Caco-2 (cell line): Measurements from ENCODE around the gene MYH1. TPM values are rescaled to one million over a fixed set of nuclear protein-coding genes. Genes with fewer than 3 reads are reported as not detected.

ENCODE experiments used
- BruUV-seq: library from RNA; stranded (reverse); fragments of 400-500 nt; replicated peaks from 2 replicates; lab custom pipeline; 2021; lab: Mats Ljungman, UMichigan
- CTCF ChIA-PET: fragments of 300-600 bp; sonication (Branson Sonifier 250); formaldehyde crosslinking; loops from one replicate; lab custom pipeline; 2022; ENCODE audit warnings: antibody characterized with exemption; lab: Charles Lee
- POLR2A ChIA-PET: fragments of 300-600 bp; sonication (Branson Sonifier 250); formaldehyde crosslinking; loops from one replicate; lab custom pipeline; 2022; ENCODE audit warnings: antibody characterized with exemption; lab: Charles Lee
- DNase-seq, 2 experiments: peaks; one replicate each; pipeline versions ENCODE4 v3.0.0 to v3.0.0-alpha.2; 2020 to 2022
- H3K27me3 ChIP-seq: replicated peaks from 2 replicates; pipeline ENCODE4 v1.6.0; 2011; ENCODE audit warnings: low read length; ENCODE audit not compliant: control insufficient read depth, insufficient read depth
- H3K36me3 ChIP-seq: 2 replicates; pipeline ENCODE4 v1.5.1; 2011; ENCODE audit warnings: low read length; ENCODE audit not compliant: control insufficient read depth, insufficient read depth
- H3K4me1 ChIP-seq: fragments of 250-450 bp; sonication (Bioruptor Pico); 2 replicates; pipeline ENCODE4 v1.5.1; 2020; ENCODE audit warnings: mild to moderate bottlenecking
- H3K4me3 ChIP-seq: 2 replicates; pipeline ENCODE4 v1.5.1; 2011; ENCODE audit warnings: low read depth, mild to moderate bottlenecking, control low read depth, low read length
- H3K9me3 ChIP-seq: fragments of 250-450 bp; sonication (Bioruptor Pico); 2 replicates; pipeline ENCODE4 v1.5.1; 2020; ENCODE audit warnings: mild to moderate bottlenecking, moderate library complexity
- H3K27ac Mint-ChIP-seq: one replicate; pipeline ENCODE4 v1.8.0; 2022; ENCODE audit warnings: mixed read lengths; ENCODE audit not compliant: unreplicated experiment
- H3K27me3 Mint-ChIP-seq: one replicate; pipeline ENCODE4 v1.8.0; 2022; ENCODE audit warnings: mixed read lengths; ENCODE audit not compliant: insufficient read depth, unreplicated experiment
- H3K36me3 Mint-ChIP-seq: one replicate; pipeline ENCODE4 v1.8.0; 2022; ENCODE audit warnings: mild to moderate bottlenecking, mixed read lengths; ENCODE audit not compliant: insufficient read depth, unreplicated experiment
- H3K4me1 Mint-ChIP-seq: one replicate; pipeline ENCODE4 v1.8.0; 2022; ENCODE audit warnings: low read depth, mixed read lengths; ENCODE audit not compliant: unreplicated experiment
- H3K4me3 Mint-ChIP-seq: one replicate; pipeline ENCODE4 v1.8.0; 2022; ENCODE audit warnings: mild to moderate bottlenecking, moderate library complexity, mixed read lengths; ENCODE audit not compliant: unreplicated experiment
- H3K9me3 Mint-ChIP-seq: one replicate; pipeline ENCODE4 v1.8.0; 2022; ENCODE audit warnings: mixed read lengths; ENCODE audit not compliant: unreplicated experiment
- CTCF ChIP-seq, 2 experiments: fragments of 200-600 bp in 1 of 2; IDR thresholded peaks; 1 replicate in 1 of 2; 2 replicates in 1 of 2; pipeline versions ENCODE4 v1.5.1 to v1.8.0; 2011 to 2022; ENCODE audit warnings: antibody characterized with exemption in 1 of 2, control low read depth in 1 of 2, inconsistent platforms in 1 of 2, low read depth in 1 of 2, low read length in 1 of 2, mild to moderate bottlenecking in 1 of 2, moderate library complexity in 1 of 2; ENCODE audit not compliant: insufficient read depth in 1 of 2, severe bottlenecking in 1 of 2, unreplicated experiment in 1 of 2
- intact Hi-C: fragments of 100-400 bp; cut with micrococcal nuclease; formaldehyde crosslinking; loops from one replicate; pipeline ENCODE4 v1.10.0; 2022; ENCODE audit not compliant: unreplicated experiment
- total RNA-seq: library from RNA; stranded (reverse); gene quantifications from 2 replicates; pipeline ENCODE4 v1.2.3, GENCODE V29; 2022

The MYH1 gene
- total RNA-seq, 1 experiment from 2014 or later: not detected

GRCh38 chr17:10516065-10516464 lies 2.3 kb downstream of the MYH1 start:
- no peak for DNase-seq
- CTCF ChIA-PET: no interaction called here
- H3K4me1 ChIP-seq: no peaks in the 10 kb centered on the region
- POLR2A ChIA-PET: no interaction called here
- BruUV-seq: no TSS peak
- no peaks in the 10 kb centered on the region for H3K9me3 ChIP-seq
- H3K27me3 ChIP-seq: no peaks in the 10 kb centered on the region
- Mint-ChIP-seq H3K27ac (no peak overlapping the region), H3K36me3 (no peaks in the 10 kb centered on the region), H3K27me3 (no peaks in the 10 kb centered on the region), H3K9me3 (no peaks in the 10 kb centered on the region), H3K4me3 (no peak overlapping the region), H3K4me1 (no peaks in the 10 kb centered on the region)
- no peak overlapping the region for H3K4me3 ChIP-seq
- intact Hi-C loops: no loop called here
- no peak for TF ChIP-seq CTCF (IDR thresholded peaks at IDR 0.05; ENCODE audit: insufficient read depth in 1 of 2, low read depth in 1 of 2, low read length in 1 of 2, severe bottlenecking in 1 of 2, unreplicated experiment in 1 of 2)
- H3K36me3 ChIP-seq: no peaks in the 10 kb centered on the region

GRCh38 chr17:10513299-10514067 lies 4.9 kb downstream of the MYH1 start:
- no peaks in the 10 kb centered on the region for H3K36me3 Mint-ChIP-seq
- ChIA-PET POLR2A (no interaction called here), CTCF (no interaction called here)
- DNase-seq: no peak
- H3K27me3 ChIP-seq: no peaks in the 10 kb centered on the region
- no peaks in the 10 kb centered on the region for H3K9me3 ChIP-seq
- no peaks in the 10 kb centered on the region for H3K36me3 ChIP-seq
- no peak overlapping the region for H3K4me3 ChIP-seq
- intact Hi-C loops: no loop called here
- H3K9me3 Mint-ChIP-seq: no peaks in the 10 kb centered on the region
- TF ChIP-seq CTCF (IDR thresholded peaks at IDR 0.05; ENCODE audit: insufficient read depth in 1 of 2, low read depth in 1 of 2, low read length in 1 of 2, severe bottlenecking in 1 of 2, unreplicated experiment in 1 of 2): no peak
- no peaks in the 10 kb centered on the region for H3K4me1 ChIP-seq
- no peak overlapping the region for H3K27ac Mint-ChIP-seq
- BruUV-seq: no TSS peak
- no peaks in the 10 kb centered on the region for H3K4me1 Mint-ChIP-seq
- H3K27me3 Mint-ChIP-seq: no peaks in the 10 kb centered on the region
- H3K4me3 Mint-ChIP-seq: no peak overlapping the region

- no peaks in the 10 kb centered on the region for H3K27me3 Mint-ChIP-seq
- ChIA-PET CTCF (no interaction called here), POLR2A (no interaction called here)
- Histone ChIP-seq H3K4me1 (no peaks in the 10 kb centered on the region), H3K4me3 (no peak overlapping the region), H3K27me3 (no peaks in the 10 kb centered on the region), H3K36me3 (no peaks in the 10 kb centered on the region), H3K9me3 (no peaks in the 10 kb centered on the region)
- intact Hi-C loops: no loop called here
- no peaks in the 10 kb centered on the region for H3K4me1 Mint-ChIP-seq
- H3K9me3 Mint-ChIP-seq: no peaks in the 10 kb centered on the region
- H3K27ac Mint-ChIP-seq: no peak overlapping the region
- no peak for DNase-seq
- BruUV-seq: no TSS peak
- no peak overlapping the region for H3K4me3 Mint-ChIP-seq
- no peak for TF ChIP-seq CTCF (IDR thresholded peaks at IDR 0.05; ENCODE audit: insufficient read depth in 1 of 2, low read depth in 1 of 2, low read length in 1 of 2, severe bottlenecking in 1 of 2, unreplicated experiment in 1 of 2)
- H3K36me3 Mint-ChIP-seq: no peaks in the 10 kb centered on the region
Observed at GRCh38 chr17:10512856-10513255, 5.5 kb downstream of the MYH1 start.
